WTC11 (cell line): Measurements from ENCODE around the gene PPP1R36. TPM values are rescaled to one million over a fixed set of nuclear protein-coding genes. Genes with fewer than 3 reads are reported as not detected.

Experiments used
- ATAC-seq: fragments of 200-7000 bp; cut with Tn5 transposase; 2 replicates; pipeline ENCODE4 v1.10.0; 2021; ENCODE audit warnings: mild to moderate bottlenecking, moderate library complexity
- CTCF ChIA-PET: fragments of 300-600 bp; sonication (Branson Sonifier 250); formaldehyde crosslinking; loops from one replicate; lab custom pipeline; 2021; ENCODE audit warnings: antibody characterized with exemption; lab: Charles Lee
- POLR2A ChIA-PET: fragments of 350-600 bp; sonication (Branson Sonifier 250); formaldehyde crosslinking; loops from one replicate; lab custom pipeline; 2021; ENCODE audit warnings: antibody characterized with exemption; lab: Charles Lee
- DNase-seq: peaks from one replicate; pipeline ENCODE4 v3.0.0; 2021; ENCODE audit warnings: low spot score
- H3K27ac Mint-ChIP-seq: 2 replicates; pipeline ENCODE4 v1.8.0; 2021; ENCODE audit warnings: mixed read lengths
- H3K27me3 Mint-ChIP-seq: 2 replicates; pipeline ENCODE4 v1.8.0; 2021; ENCODE audit warnings: low read depth, mild to moderate bottlenecking, moderate library complexity, mixed read lengths
- H3K36me3 Mint-ChIP-seq: 2 replicates; pipeline ENCODE4 v1.8.0; 2021; ENCODE audit warnings: mixed read lengths
- H3K4me1 Mint-ChIP-seq: 2 replicates; pipeline ENCODE4 v1.8.0; 2022; ENCODE audit warnings: mixed read lengths
- H3K4me3 Mint-ChIP-seq: 2 replicates; pipeline ENCODE4 v1.8.0; 2021; ENCODE audit warnings: mild to moderate bottlenecking, moderate library complexity, mixed read lengths
- H3K9me3 Mint-ChIP-seq: 2 replicates; pipeline ENCODE4 v1.8.0; 2021; ENCODE audit warnings: mixed read lengths
- AR ChIP-seq: fragments of 250-450 bp; sonication (Bioruptor Pico); IDR thresholded peaks from 2 replicates; pipeline ENCODE4 v1.9.0; 2021; ENCODE audit warnings: mild to moderate bottlenecking
- ATF3 ChIP-seq: sonication (generic); formaldehyde crosslinking; conservative IDR thresholded peaks from 2 replicates; pipeline ENCODE4 v1.8.1; 2022; ENCODE audit warnings: mild to moderate bottlenecking, missing genetic modification reagents
- EMX1 ChIP-seq: fragments of 250-450 bp; sonication (Bioruptor Pico); IDR thresholded peaks from 2 replicates; pipeline ENCODE4 v1.8.0; 2021; ENCODE audit warnings: mild to moderate bottlenecking
- GRHL2 ChIP-seq: fragments of 250-450 bp; sonication (Bioruptor Pico); IDR thresholded peaks from 2 replicates; pipeline ENCODE4 v1.8.0; 2022; ENCODE audit warnings: mild to moderate bottlenecking, moderate library complexity; ENCODE audit not compliant: insufficient replicate concordance, severe bottlenecking
- GTF2I ChIP-seq: fragments of 250-450 bp; sonication (Bioruptor Pico); conservative IDR thresholded peaks from 2 replicates; pipeline ENCODE4 v1.4.0; 2021; ENCODE audit warnings: mild to moderate bottlenecking
- HMGA2 ChIP-seq: fragments of 250-450 bp; sonication (Bioruptor Pico); IDR thresholded peaks from 2 replicates; pipeline ENCODE4 v1.4.0; 2021; ENCODE audit warnings: mild to moderate bottlenecking, moderate library complexity
- USF2 ChIP-seq: sonication (generic); formaldehyde crosslinking; IDR thresholded peaks from 2 replicates; pipeline ENCODE4 v1.8.1; 2023; ENCODE audit warnings: mild to moderate bottlenecking, missing genetic modification reagents, moderate library complexity
- ZNF138 ChIP-seq: sonication (generic); formaldehyde crosslinking; conservative IDR thresholded peaks from 2 replicates; pipeline ENCODE4 v1.8.1; 2022; ENCODE audit warnings: mild to moderate bottlenecking, moderate library complexity, missing genetic modification reagents
- total RNA-seq: library from RNA; stranded (reverse); gene quantifications from 3 replicates; pipeline ENCODE4 v1.2.3, GENCODE V29; 2021
- TF ChIP-seq, protein P1 (sequence below): sonication (generic); formaldehyde crosslinking; IDR thresholded peaks from 2 replicates; pipeline ENCODE4 v1.8.0; 2022; ENCODE audit warnings: mild to moderate bottlenecking, missing genetic modification reagents
- TF ChIP-seq, protein P2 (sequence below): fragments of 250-450 bp; sonication (Bioruptor Pico); IDR thresholded peaks from 2 replicates; pipeline ENCODE4 v1.9.0; 2021; ENCODE audit warnings: mild to moderate bottlenecking, borderline replicate concordance

Gene PPP1R36
- total RNA-seq, 1 experiment from 2014 or later = 0.70 TPM

DNA sequence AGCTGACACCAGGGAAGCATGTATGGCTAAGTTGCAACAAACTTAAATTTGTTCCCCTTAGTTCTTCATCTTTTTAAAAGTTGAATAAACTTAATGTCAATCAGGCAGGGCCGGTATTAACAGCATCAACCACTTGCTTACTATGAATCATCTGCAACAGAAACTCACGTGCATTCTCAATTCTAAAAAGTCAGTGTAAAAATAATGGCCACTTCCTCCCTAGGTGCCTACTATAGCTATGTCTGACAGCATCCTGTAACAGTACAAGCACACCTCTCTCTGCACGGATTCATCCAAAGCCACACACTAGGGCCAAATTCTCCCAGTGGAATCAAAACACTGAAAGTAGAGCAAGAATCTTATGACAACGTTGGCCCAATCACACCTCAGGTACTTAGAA, 48.6 kb downstream of the PPP1R36 start:
- no peak overlapping the region for H3K4me3 Mint-ChIP-seq
- DNase-seq = no peak
- no peak for ATAC-seq

GRCh38 chr14:64601571-64601970, 51.8 kb downstream of the PPP1R36 start:
- ChIA-PET POLR2A (no interaction called here), CTCF (no interaction called here)
- DNase-seq = no peak
- no peak for TF ChIP-seq AR (CRISPR knock-in tag)
- TF ChIP-seq ZNF138 (CRISPR knock-in tag) = no peak
- no peak for TF ChIP-seq GRHL2 (CRISPR knock-in tag)
- no peak for TF ChIP-seq USF2
- no peak for TF ChIP-seq HMGA2
- no peak for ATAC-seq
- Mint-ChIP-seq H3K36me3 (no peaks in the 10 kb centered on the region), H3K4me1 (peaks cover 3% of the 10 kb centered on the region; the same call in 1 of the 2 replicates), H3K4me3 (no peak overlapping the region), H3K9me3 (no peaks in the 10 kb centered on the region), H3K27me3 (no peaks in the 10 kb centered on the region), H3K27ac (no peak overlapping the region)

More for the DNA sequence above, 48.6 kb downstream of the PPP1R36 start:
- Mint-ChIP-seq H3K36me3 (no peaks in the 10 kb centered on the region), H3K4me1 (no peaks in the 10 kb centered on the region)
- ChIA-PET CTCF (no interaction called here), POLR2A (no interaction called here)
- TF ChIP-seq ATF3 = no peak
- TF ChIP-seq, all 79 proteins: peak for 0
- H3K27me3 Mint-ChIP-seq = no peaks in the 10 kb centered on the region
- H3K27ac Mint-ChIP-seq = no peak overlapping the region
- H3K9me3 Mint-ChIP-seq = no peaks in the 10 kb centered on the region

DNA sequence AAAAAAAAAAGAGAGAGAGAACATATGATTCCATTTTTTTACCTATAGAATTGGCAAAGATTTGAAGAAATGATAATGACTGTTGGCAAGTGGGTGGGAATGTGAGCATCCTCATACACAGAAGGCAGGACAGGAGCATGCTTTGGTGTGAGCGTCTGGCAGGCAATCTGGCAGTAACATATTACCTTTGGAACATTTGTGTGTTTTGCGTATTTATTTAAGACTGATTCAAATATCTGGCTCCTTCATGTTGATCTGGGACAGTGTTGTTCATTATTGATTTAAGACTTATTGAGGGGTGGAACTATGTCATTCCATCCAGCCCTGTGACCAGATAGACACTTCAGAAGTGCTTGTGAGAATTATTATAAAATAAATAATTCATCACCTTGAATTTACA, 53.1 kb downstream of the PPP1R36 start:
- no peak overlapping the region for H3K4me3 Mint-ChIP-seq
- POLR2A ChIA-PET = no interaction called here
- CTCF ChIA-PET = no interaction called here
- no peak for ATAC-seq
- no peak for TF ChIP-seq EMX1 (CRISPR knock-in tag)
- TF ChIP-seq, protein P1, sequence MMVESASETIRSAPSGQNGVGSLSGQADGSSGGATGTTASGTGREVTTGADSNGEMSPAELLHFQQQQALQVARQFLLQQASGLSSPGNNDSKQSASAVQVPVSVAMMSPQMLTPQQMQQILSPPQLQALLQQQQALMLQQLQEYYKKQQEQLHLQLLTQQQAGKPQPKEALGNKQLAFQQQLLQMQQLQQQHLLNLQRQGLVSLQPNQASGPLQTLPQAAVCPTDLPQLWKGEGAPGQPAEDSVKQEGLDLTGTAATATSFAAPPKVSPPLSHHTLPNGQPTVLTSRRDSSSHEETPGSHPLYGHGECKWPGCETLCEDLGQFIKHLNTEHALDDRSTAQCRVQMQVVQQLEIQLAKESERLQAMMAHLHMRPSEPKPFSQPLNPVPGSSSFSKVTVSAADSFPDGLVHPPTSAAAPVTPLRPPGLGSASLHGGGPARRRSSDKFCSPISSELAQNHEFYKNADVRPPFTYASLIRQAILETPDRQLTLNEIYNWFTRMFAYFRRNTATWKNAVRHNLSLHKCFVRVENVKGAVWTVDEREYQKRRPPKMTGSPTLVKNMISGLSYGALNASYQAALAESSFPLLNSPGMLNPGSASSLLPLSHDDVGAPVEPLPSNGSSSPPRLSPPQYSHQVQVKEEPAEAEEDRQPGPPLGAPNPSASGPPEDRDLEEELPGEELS (CRISPR knock-in tag) = no peak
- no peak for TF ChIP-seq GTF2I
- TF ChIP-seq, protein P2, sequence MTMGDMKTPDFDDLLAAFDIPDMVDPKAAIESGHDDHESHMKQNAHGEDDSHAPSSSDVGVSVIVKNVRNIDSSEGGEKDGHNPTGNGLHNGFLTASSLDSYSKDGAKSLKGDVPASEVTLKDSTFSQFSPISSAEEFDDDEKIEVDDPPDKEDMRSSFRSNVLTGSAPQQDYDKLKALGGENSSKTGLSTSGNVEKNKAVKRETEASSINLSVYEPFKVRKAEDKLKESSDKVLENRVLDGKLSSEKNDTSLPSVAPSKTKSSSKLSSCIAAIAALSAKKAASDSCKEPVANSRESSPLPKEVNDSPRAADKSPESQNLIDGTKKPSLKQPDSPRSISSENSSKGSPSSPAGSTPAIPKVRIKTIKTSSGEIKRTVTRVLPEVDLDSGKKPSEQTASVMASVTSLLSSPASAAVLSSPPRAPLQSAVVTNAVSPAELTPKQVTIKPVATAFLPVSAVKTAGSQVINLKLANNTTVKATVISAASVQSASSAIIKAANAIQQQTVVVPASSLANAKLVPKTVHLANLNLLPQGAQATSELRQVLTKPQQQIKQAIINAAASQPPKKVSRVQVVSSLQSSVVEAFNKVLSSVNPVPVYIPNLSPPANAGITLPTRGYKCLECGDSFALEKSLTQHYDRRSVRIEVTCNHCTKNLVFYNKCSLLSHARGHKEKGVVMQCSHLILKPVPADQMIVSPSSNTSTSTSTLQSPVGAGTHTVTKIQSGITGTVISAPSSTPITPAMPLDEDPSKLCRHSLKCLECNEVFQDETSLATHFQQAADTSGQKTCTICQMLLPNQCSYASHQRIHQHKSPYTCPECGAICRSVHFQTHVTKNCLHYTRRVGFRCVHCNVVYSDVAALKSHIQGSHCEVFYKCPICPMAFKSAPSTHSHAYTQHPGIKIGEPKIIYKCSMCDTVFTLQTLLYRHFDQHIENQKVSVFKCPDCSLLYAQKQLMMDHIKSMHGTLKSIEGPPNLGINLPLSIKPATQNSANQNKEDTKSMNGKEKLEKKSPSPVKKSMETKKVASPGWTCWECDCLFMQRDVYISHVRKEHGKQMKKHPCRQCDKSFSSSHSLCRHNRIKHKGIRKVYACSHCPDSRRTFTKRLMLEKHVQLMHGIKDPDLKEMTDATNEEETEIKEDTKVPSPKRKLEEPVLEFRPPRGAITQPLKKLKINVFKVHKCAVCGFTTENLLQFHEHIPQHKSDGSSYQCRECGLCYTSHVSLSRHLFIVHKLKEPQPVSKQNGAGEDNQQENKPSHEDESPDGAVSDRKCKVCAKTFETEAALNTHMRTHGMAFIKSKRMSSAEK = no peak
- H3K36me3 Mint-ChIP-seq = no peaks in the 10 kb centered on the region
- no peak for DNase-seq
- peaks cover 3% of the 10 kb centered on the region; the same call in 1 of the 2 replicates for H3K4me1 Mint-ChIP-seq
- H3K27me3 Mint-ChIP-seq = no peaks in the 10 kb centered on the region
- H3K9me3 Mint-ChIP-seq = no peaks in the 10 kb centered on the region
- H3K27ac Mint-ChIP-seq = no peak overlapping the region
